ENCODE data around the gene ZNF302.
A peak's percentile ranks its signal among the peaks of the same experiment; 100 is the strongest.
"Not testable (repeated sequence)": the region's sequence is repeated elsewhere in the genome, so short reads cannot be mapped to it uniquely, and the experiment has no call there.

The ZNF302 gene

GRCh38 chr19:34677386-34678084 is at the start of gene ZNF302:
TSS of gene ZNF302 (plus strand) at chr19:34677678. CDS start at chr19:34678805, 1,127 bp downstream.
- peak; percentile 93 for DNase-seq (ENCODE audit: low read depth)

- DNase-seq (ENCODE audit: low read depth), result no peak
These were observed 43.7 kb upstream of the ZNF302 start for GRCh38 chr19:34633802-34634201.

- peak; percentile 38 for DNase-seq (ENCODE audit: low read depth)
These were observed 37.9 kb upstream of the ZNF302 start for GRCh38 chr19:34639491-34640085.

- no peak for DNase-seq (ENCODE audit: low read depth)
These were observed 35.2 kb upstream of the ZNF302 start for GRCh38 chr19:34642241-34642640.

GRCh38 chr19:34644991-34645461 is 32.5 kb upstream of the ZNF302 start:
- DNase-seq (ENCODE audit: low read depth), result no peak

GRCh38 chr19:34645551-34645950 is 31.9 kb upstream of the ZNF302 start:
- DNase-seq (ENCODE audit: low read depth), result no peak

- DNase-seq (ENCODE audit: low read depth), result no peak
These were observed 27.5 kb upstream of the ZNF302 start for GRCh38 chr19:34649886-34650543.

GRCh38 chr19:34651747-34652146 is 25.7 kb upstream of the ZNF302 start:
- no peak for DNase-seq (ENCODE audit: low read depth)

GRCh38 chr19:34654796-34655195 is 22.7 kb upstream of the ZNF302 start:
- no peak for DNase-seq (ENCODE audit: low read depth)

- no peak for DNase-seq (ENCODE audit: low read depth)
These were observed 21.8 kb upstream of the ZNF302 start for GRCh38 chr19:34655651-34656050.

- no peak for DNase-seq (ENCODE audit: low read depth)
These were observed 16.1 kb upstream of the ZNF302 start for GRCh38 chr19:34661357-34661756.

- no peak for DNase-seq (ENCODE audit: low read depth)
These were observed 14.6 kb upstream of the ZNF302 start for GRCh38 chr19:34662919-34663318.

- no peak for DNase-seq (ENCODE audit: low read depth)
These were observed 13.3 kb upstream of the ZNF302 start for GRCh38 chr19:34664168-34664567.

- DNase-seq (ENCODE audit: low read depth), result no peak
These were observed 12.6 kb upstream of the ZNF302 start for GRCh38 chr19:34664870-34665269.

GRCh38 chr19:34665275-34665674 is 12.2 kb upstream of the ZNF302 start:
- DNase-seq (ENCODE audit: low read depth), result not testable (repeated sequence)

GRCh38 chr19:34666200-34666957 is 11.1 kb upstream of the ZNF302 start:
- no peak for DNase-seq (ENCODE audit: low read depth)

GRCh38 chr19:34666958-34667265 is 10.6 kb upstream of the ZNF302 start:
- no peak for DNase-seq (ENCODE audit: low read depth)

- no peak for DNase-seq (ENCODE audit: low read depth)
These were observed 10.0 kb upstream of the ZNF302 start for GRCh38 chr19:34667349-34668076.

GRCh38 chr19:34668077-34668689 is 9.3 kb upstream of the ZNF302 start:
- DNase-seq (ENCODE audit: low read depth), result not testable (repeated sequence)

- not testable (repeated sequence) for DNase-seq (ENCODE audit: low read depth)
These were observed 8.8 kb upstream of the ZNF302 start for GRCh38 chr19:34668690-34669089.

GRCh38 chr19:34669305-34669704 is 8.2 kb upstream of the ZNF302 start:
- no peak for DNase-seq (ENCODE audit: low read depth)

Data from activated gamma-delta T cell treated with anti-CD3 and anti-CD28 coated beads, Interleukin-2, amount 50 U/mL, for 16 hours (primary cell).